DOHH2 (cell line): Measurements from ENCODE around the gene ATP8B3.

Source experiments
- CTCF ChIP-seq: fragments of 200-600 bp; sonication (generic); IDR thresholded peaks from one replicate; pipeline ENCODE4 v1.5.1; 2014; ENCODE audit warnings: antibody characterized with exemption, mild to moderate bottlenecking, low read depth, low read length; ENCODE audit not compliant: poor library complexity, severe bottlenecking
- EZH2phosphoT487 ChIP-seq: fragments of 200-600 bp; sonication (generic); IDR thresholded peaks from 2 replicates; pipeline ENCODE4 v1.6.1; 2017; ENCODE audit warnings: borderline replicate concordance, mild to moderate bottlenecking, antibody characterized with exemption, low read length, moderate library complexity, mixed read lengths

- no peak for TF ChIP-seq CTCF
- TF ChIP-seq EZH2phosphoT487 = no peak
Measured at GRCh38 chr19:1754018-1754635, 57.9 kb downstream of the ATP8B3 start.
